ENCODE data around the gene TTPAL.

The TTPAL gene

GRCh38 chr20:44431502-44432234, 44.0 kb upstream of the TTPAL start:
- H3K27ac ChIP-seq (ENCODE audit: low read depth, low read length): no peak overlapping the region
- H3K4me1 ChIP-seq (ENCODE audit: control insufficient read depth, insufficient read depth, low read length): no peaks in the 10 kb centered on the region; the same call in 1 of the 2 replicates
- no peak overlapping the region for H3K4me3 ChIP-seq (ENCODE audit: low read depth, low read length)
- H3K9ac ChIP-seq (ENCODE audit: low read length): no peak overlapping the region
- H3K9me3 ChIP-seq (ENCODE audit: control insufficient read depth, insufficient read depth, low read depth, low read length): no peaks in the 10 kb centered on the region
- H3K36me3 ChIP-seq (ENCODE audit: control insufficient read depth, insufficient read depth, low read length): no peaks in the 10 kb centered on the region
- no peaks in the 10 kb centered on the region for H3K27me3 ChIP-seq (ENCODE audit: control insufficient read depth, insufficient read depth, low read length)

DNA sequence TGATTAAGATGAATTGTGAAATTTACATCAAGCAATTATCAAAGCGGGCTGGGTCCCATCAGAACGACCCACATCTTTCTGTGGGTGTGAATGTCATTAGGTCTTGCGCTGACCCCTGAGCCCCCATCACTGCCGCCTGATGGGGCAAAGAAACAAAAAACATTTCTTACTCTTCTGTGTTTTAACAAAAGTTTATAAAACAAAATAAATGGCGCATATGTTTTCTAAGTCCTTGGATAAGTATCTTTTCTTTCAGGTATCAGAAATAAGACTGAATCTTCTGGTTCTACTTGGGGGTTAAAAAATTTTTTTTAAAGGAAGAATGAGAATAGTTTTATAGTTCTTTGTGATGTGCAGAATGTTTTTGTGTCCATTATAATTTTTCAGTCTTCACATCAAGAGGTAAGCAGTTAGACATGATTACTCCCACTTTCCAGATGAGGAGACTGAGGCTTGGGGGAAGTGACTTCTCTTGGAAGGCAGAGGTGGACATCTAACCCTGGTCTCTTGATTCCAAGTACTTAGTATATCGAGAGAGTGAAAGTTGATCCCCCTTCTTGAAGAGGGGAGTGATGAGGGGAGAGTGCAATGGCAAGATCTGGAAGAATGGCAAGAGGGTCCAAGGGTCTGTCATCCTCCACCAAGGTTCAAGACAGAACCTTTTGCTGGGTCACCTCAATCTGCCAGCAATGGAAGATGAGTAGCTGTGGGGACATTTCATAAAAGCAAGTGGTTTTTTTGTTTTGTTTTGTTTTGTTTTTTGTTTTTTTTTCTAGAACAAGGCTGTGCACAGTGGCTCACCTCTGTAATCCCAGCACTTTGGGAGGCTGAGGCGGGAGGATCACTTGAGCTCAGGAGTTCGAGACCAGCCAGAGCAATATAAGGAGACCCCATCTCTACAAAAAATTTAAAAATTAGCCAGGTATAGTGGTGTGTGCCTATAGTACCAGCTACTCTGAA, 42.8 kb upstream of the TTPAL start:
- Histone ChIP-seq H3K4me1 (ENCODE audit: control insufficient read depth, insufficient read depth, low read length) (no peaks in the 10 kb centered on the region; the same call in 1 of the 2 replicates), H3K27me3 (ENCODE audit: control insufficient read depth, insufficient read depth, low read length) (no peaks in the 10 kb centered on the region), H3K4me3 (ENCODE audit: low read depth, low read length) (no peak overlapping the region), H3K36me3 (ENCODE audit: control insufficient read depth, insufficient read depth, low read length) (no peaks in the 10 kb centered on the region), H3K9me3 (ENCODE audit: control insufficient read depth, insufficient read depth, low read depth, low read length) (no peaks in the 10 kb centered on the region), H3K27ac (ENCODE audit: low read depth, low read length) (no peak overlapping the region), H3K9ac (ENCODE audit: low read length) (no peak overlapping the region)

DNA sequence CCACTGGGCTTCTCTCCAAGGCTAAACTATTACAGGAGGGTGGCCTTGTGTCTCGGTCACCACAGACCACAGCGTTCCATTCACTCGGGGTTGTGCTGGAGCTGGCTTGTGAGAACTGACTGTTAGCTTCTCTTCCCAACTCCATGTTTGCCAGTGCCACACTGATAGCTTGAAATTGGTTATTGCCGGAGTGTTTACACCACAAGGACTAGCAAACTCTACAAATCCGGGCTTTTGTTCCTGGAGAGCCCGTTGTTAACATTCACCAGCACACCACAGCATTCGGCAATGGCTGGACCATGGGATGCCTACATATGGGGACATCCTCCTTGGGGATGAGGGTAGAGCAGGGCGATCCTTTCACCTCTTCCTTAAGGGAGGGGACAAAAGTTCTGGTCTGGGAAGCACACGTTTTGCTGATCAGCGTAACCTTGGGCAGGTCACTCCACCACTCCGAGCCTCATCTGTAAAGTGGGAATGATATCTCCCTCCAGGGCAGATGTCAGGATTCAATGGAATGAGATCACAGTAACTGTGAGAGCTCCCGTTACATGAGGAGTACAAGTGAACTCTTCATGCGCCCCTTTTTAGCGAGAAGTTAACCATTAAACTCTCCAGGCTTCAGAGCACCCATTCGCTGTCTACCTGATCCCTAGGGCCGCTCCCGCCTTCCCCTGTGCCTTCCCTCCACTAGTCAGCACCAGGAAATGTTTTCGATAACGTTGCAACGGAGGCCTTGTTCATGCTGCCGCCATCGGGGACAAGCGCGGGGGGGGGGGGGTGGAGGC, 41.7 kb upstream of the TTPAL start:
- Histone ChIP-seq H3K27ac (ENCODE audit: low read depth, low read length) (no peak overlapping the region), H3K9ac (ENCODE audit: low read length) (no peak overlapping the region), H3K27me3 (ENCODE audit: control insufficient read depth, insufficient read depth, low read length) (no peaks in the 10 kb centered on the region)

DNA sequence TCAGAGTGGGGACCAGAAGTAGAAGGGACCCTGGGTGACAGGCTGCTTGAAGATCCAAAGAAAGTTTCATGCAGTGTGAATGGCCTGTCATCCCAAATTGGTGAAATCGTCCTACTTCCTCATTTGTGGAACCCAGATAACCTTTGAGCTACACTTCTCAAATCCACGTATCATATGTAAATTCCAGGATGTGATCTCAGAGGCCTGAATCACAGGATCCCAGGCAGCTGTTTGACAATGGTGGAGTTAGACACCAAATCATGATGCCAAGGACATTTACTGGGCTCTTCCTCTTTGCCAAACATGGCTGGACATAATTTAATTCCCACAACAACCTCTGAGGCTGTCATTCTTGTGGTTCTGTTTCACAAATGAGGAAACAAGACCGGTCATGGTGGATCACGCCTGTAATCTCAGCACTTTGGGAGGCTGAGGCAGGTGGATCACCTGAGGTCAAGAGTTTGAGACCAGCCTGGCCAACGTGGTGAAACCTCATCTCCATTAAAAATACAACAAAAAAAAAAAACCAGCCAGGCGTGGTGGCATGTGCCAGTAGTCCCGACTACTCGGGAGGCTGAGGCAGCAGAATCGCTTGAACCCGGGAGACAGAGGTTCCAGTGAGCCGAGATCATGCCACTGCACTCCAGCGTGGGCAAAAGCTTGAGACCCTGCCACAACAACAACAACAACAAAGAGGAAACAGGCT, 39.9 kb upstream of the TTPAL start:
- Histone ChIP-seq H3K9me3 (ENCODE audit: control insufficient read depth, insufficient read depth, low read depth, low read length) (no peaks in the 10 kb centered on the region), H3K27ac (ENCODE audit: low read depth, low read length) (no peak overlapping the region), H3K4me1 (ENCODE audit: control insufficient read depth, insufficient read depth, low read length) (no peaks in the 10 kb centered on the region; the same call in 1 of the 2 replicates), H3K27me3 (ENCODE audit: control insufficient read depth, insufficient read depth, low read length) (no peaks in the 10 kb centered on the region), H3K9ac (ENCODE audit: low read length) (no peak overlapping the region), H3K36me3 (ENCODE audit: control insufficient read depth, insufficient read depth, low read length) (no peaks in the 10 kb centered on the region), H3K4me3 (ENCODE audit: low read depth, low read length) (no peak overlapping the region)

More for the DNA sequence above, 41.7 kb upstream of the TTPAL start:
- no peaks in the 10 kb centered on the region for H3K36me3 ChIP-seq (ENCODE audit: control insufficient read depth, insufficient read depth, low read length)
- no peak overlapping the region for H3K4me3 ChIP-seq (ENCODE audit: low read depth, low read length)
- H3K4me1 ChIP-seq (ENCODE audit: control insufficient read depth, insufficient read depth, low read length): no peaks in the 10 kb centered on the region; the same call in 1 of the 2 replicates
- H3K9me3 ChIP-seq (ENCODE audit: control insufficient read depth, insufficient read depth, low read depth, low read length): no peaks in the 10 kb centered on the region

GRCh38 chr20:44436393-44436792, 39.3 kb upstream of the TTPAL start:
- no peaks in the 10 kb centered on the region for H3K9me3 ChIP-seq (ENCODE audit: control insufficient read depth, insufficient read depth, low read depth, low read length)
- no peak overlapping the region for H3K9ac ChIP-seq (ENCODE audit: low read length)
- no peak overlapping the region for H3K4me3 ChIP-seq (ENCODE audit: low read depth, low read length)
- H3K36me3 ChIP-seq (ENCODE audit: control insufficient read depth, insufficient read depth, low read length): no peaks in the 10 kb centered on the region
- no peak overlapping the region for H3K27ac ChIP-seq (ENCODE audit: low read depth, low read length)
- no peaks in the 10 kb centered on the region for H3K27me3 ChIP-seq (ENCODE audit: control insufficient read depth, insufficient read depth, low read length)
- H3K4me1 ChIP-seq (ENCODE audit: control insufficient read depth, insufficient read depth, low read length): no peaks in the 10 kb centered on the region; the same call in 1 of the 2 replicates

GRCh38 chr20:44437497-44437896, 38.2 kb upstream of the TTPAL start:
- H3K27ac ChIP-seq (ENCODE audit: low read depth, low read length): no peak overlapping the region
- H3K9me3 ChIP-seq (ENCODE audit: control insufficient read depth, insufficient read depth, low read depth, low read length): no peaks in the 10 kb centered on the region
- no peaks in the 10 kb centered on the region for H3K36me3 ChIP-seq (ENCODE audit: control insufficient read depth, insufficient read depth, low read length)
- no peak overlapping the region for H3K4me3 ChIP-seq (ENCODE audit: low read depth, low read length)
- no peaks in the 10 kb centered on the region for H3K27me3 ChIP-seq (ENCODE audit: control insufficient read depth, insufficient read depth, low read length)
- no peak overlapping the region for H3K9ac ChIP-seq (ENCODE audit: low read length)
- no peaks in the 10 kb centered on the region for H3K4me1 ChIP-seq (ENCODE audit: control insufficient read depth, insufficient read depth, low read length)

DNA sequence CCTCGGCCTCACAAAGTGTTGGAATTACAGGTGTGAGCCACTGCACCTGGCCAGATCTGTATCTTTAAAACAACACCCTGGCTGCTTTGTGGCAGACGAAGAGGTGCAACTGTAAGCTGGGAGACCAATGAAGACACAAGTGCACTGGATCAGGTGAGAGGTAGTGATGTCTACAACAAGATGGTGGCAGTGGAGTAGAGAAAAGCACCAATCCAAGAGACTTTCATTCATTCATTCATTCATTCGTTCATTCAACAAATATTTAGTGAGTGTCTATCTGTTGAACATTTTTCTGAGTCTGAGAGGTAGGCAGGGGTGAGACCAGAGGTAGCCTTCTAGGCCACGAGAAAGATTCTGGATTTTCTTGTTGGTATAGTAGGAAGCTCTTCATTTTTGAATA, 36.9 kb upstream of the TTPAL start:
- Histone ChIP-seq H3K4me3 (ENCODE audit: low read depth, low read length) (no peak overlapping the region), H3K27me3 (ENCODE audit: control insufficient read depth, insufficient read depth, low read length) (no peaks in the 10 kb centered on the region), H3K36me3 (ENCODE audit: control insufficient read depth, insufficient read depth, low read length) (no peaks in the 10 kb centered on the region), H3K9me3 (ENCODE audit: control insufficient read depth, insufficient read depth, low read depth, low read length) (no peaks in the 10 kb centered on the region), H3K4me1 (ENCODE audit: control insufficient read depth, insufficient read depth, low read length) (no peaks in the 10 kb centered on the region), H3K9ac (ENCODE audit: low read length) (no peak overlapping the region), H3K27ac (ENCODE audit: low read depth, low read length) (no peak overlapping the region)

DNA sequence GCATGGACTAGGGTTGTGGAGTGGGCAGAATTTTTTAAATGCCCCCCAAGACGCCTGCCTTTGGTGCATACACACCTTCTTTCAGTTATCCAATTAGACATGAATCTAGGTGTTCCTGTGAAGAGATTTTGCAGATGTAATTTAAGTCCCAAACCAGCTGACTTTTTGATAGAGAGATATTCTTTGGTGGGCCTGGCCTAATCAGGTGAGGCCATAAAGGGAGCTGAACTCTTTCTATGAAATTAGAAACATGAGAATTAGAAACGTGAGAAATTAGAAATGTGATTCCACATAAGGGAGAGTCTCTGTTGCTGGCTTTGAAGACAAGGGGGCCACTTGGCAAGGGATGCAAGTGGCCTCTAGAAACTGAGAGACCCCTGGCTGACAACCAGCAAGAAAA, 36.4 kb upstream of the TTPAL start:
- Histone ChIP-seq H3K9ac (ENCODE audit: low read length) (no peak overlapping the region), H3K27me3 (ENCODE audit: control insufficient read depth, insufficient read depth, low read length) (no peaks in the 10 kb centered on the region), H3K9me3 (ENCODE audit: control insufficient read depth, insufficient read depth, low read depth, low read length) (no peaks in the 10 kb centered on the region), H3K27ac (ENCODE audit: low read depth, low read length) (no peak overlapping the region), H3K4me1 (ENCODE audit: control insufficient read depth, insufficient read depth, low read length) (no peaks in the 10 kb centered on the region), H3K36me3 (ENCODE audit: control insufficient read depth, insufficient read depth, low read length) (no peaks in the 10 kb centered on the region), H3K4me3 (ENCODE audit: low read depth, low read length) (no peak overlapping the region)

- H3K9ac ChIP-seq (ENCODE audit: low read length): no peak overlapping the region
Observed at GRCh38 chr20:44442298-44443070, 33.2 kb upstream of the TTPAL start.

More at GRCh38 chr20:44442298-44443070, 33.2 kb upstream of the TTPAL start:
- Histone ChIP-seq H3K4me1 (ENCODE audit: control insufficient read depth, insufficient read depth, low read length) (no peaks in the 10 kb centered on the region), H3K27me3 (ENCODE audit: control insufficient read depth, insufficient read depth, low read length) (no peaks in the 10 kb centered on the region), H3K4me3 (ENCODE audit: low read depth, low read length) (no peak overlapping the region), H3K9me3 (ENCODE audit: control insufficient read depth, insufficient read depth, low read depth, low read length) (no peaks in the 10 kb centered on the region), H3K27ac (ENCODE audit: low read depth, low read length) (no peak overlapping the region), H3K36me3 (ENCODE audit: control insufficient read depth, insufficient read depth, low read length) (no peaks in the 10 kb centered on the region)

All from HUES6 (cell line).